H1 (cell line): ENCODE data around the gene PTGDS.

Source experiments
- ASH2L ChIP-seq: fragments of 200-600, 300-600 bp; sonication (generic); IDR thresholded peaks from one replicate; pipeline ENCODE4 v1.7.1; 2017; ENCODE audit warnings: low read length
- CREB1 ChIP-seq: IDR thresholded peaks from 2 replicates; pipeline ENCODE4 v1.6.1; 2012; ENCODE audit warnings: inconsistent platforms
- CTCF ChIP-seq, 3 experiments: IDR thresholded peaks; 1 replicate in 2 of 3; 2 replicates in 1 of 3; pipeline versions ENCODE4 v1.5.1 to v1.6.1; 2011; ENCODE audit warnings: low read length in 3 of 3, mild to moderate bottlenecking in 3 of 3, inconsistent platforms in 2 of 3, low read depth in 1 of 3, moderate library complexity in 1 of 3; ENCODE audit not compliant: insufficient read depth in 1 of 3; ENCODE audit errors: control extremely low read depth in 1 of 3
- HDAC2 ChIP-seq, 2 experiments: fragments of 300-600 bp in 1 of 2; sonication (generic) in 1 of 2; IDR thresholded peaks; 2 replicates each; pipeline ENCODE4 v1.6.1; 2011 to 2012; ENCODE audit warnings: low read depth in 2 of 2, low read length in 2 of 2, mild to moderate bottlenecking in 2 of 2, moderate library complexity in 2 of 2, borderline replicate concordance in 1 of 2, inconsistent platforms in 1 of 2
- JUN ChIP-seq: IDR thresholded peaks from 2 replicates; pipeline ENCODE4 v1.6.1; 2011; ENCODE audit warnings: low read depth, mild to moderate bottlenecking, improper control_type of control experiment, low read length
- POLR2A ChIP-seq, 2 experiments: IDR thresholded peaks; 1 replicate in 1 of 2; 2 replicates in 1 of 2; pipeline ENCODE4 v1.6.1; 2011; ENCODE audit warnings: low read depth in 2 of 2, low read length in 2 of 2, mild to moderate bottlenecking in 2 of 2; ENCODE audit errors: control extremely low read depth in 1 of 2

DNA sequence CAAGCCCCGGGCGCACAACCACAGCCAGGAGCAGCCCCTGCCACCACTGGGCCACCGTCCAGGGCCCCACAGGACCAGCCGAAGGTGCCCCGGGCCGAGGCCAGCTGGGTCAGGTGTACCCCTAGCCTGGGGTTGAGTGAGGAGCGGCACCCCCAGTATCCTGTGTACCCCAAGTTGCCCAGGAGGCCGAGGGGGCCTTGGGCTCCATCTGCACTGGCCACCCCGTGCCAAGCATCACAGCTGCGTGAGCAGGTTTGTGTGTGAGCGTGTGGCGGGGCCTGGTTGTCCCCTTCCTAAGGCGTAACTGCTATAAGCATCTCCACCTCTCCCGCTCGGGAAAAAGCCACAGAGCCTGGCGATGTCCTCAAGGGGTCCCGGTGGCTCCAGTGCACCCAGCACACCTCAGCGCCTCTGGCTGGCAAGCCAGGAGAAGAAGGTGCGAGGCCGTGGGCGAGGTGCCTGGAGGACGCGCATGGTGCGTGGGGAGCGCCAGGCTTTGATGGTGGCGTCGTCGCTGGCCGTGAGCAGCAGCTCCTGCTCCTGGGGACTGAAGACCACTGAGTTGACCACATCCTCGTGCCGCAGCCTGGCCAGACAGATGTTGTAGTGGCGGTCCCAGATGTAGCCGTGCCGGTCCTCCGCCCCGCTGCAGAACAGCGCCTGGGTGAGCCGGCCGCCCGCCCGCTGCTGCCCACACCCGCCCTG is 36.6 kb upstream of the PTGDS start:
- TF ChIP-seq POLR2A (IDR thresholded peaks at IDR 0.05; ENCODE audit: control extremely low read depth in 1 of 2, low read depth in 2 of 2, low read length in 2 of 2) (no peak), CREB1 (no peak), JUN (no peak), ASH2L (no peak), HDAC2 (IDR thresholded peaks at IDR 0.05; ENCODE audit: borderline replicate concordance in 1 of 2, low read depth in 2 of 2, low read length in 2 of 2) (no peak), CTCF (IDR thresholded peaks at IDR 0.05; ENCODE audit: control extremely low read depth in 1 of 3, insufficient read depth in 1 of 3, low read depth in 1 of 3, low read length in 3 of 3) (no peak)
